HuH-7.5 (cell line): ENCODE results near the gene MATCAP1.

Experiments used
- DNase-seq: peaks from one replicate; pipeline ENCODE4 v3.0.0; 2011; ENCODE audit warnings: low spot score

The MATCAP1 gene

GRCh38 chr16:67190448-67191399, 7.0 kb upstream of the MATCAP1 start:
- no peak for DNase-seq

GRCh38 chr16:67190041-67190440, 6.3 kb upstream of the MATCAP1 start, which contains the start of gene EXOC3L1:
TSS of gene EXOC3L1 (minus strand) at chr16:67190136. CDS start at chr16:67189676, 460 bp downstream.
- no peak for DNase-seq

- DNase-seq = no peak
Observed at GRCh38 chr16:67188798-67189197, 5.0 kb upstream of the MATCAP1 start.

GRCh38 chr16:67188323-67188722, 4.6 kb upstream of the MATCAP1 start:
- no peak for DNase-seq

GRCh38 chr16:67187175-67187890, 3.6 kb upstream of the MATCAP1 start:
- DNase-seq = no peak

GRCh38 chr16:67186550-67186950, 2.8 kb upstream of the MATCAP1 start:
- no peak for DNase-seq

- no peak for DNase-seq
Observed at GRCh38 chr16:67185651-67186134, 1.9 kb upstream of the MATCAP1 start.

- DNase-seq = peak; percentile 77
Observed at GRCh38 chr16:67184995-67185650, 1.4 kb upstream of the MATCAP1 start.

- DNase-seq = no peak
Observed at GRCh38 chr16:67184453-67184994, 761 bp upstream of the MATCAP1 start.

GRCh38 chr16:67183284-67183626, 508 bp downstream of the MATCAP1 start:
- no peak for DNase-seq

- no peak for DNase-seq
Observed at GRCh38 chr16:67182288-67182687, 1.5 kb downstream of the MATCAP1 start.

- no peak for DNase-seq
Observed at GRCh38 chr16:67181346-67181745, 2.4 kb downstream of the MATCAP1 start.

- no peak for DNase-seq
Observed at GRCh38 chr16:67180166-67180565, 3.6 kb downstream of the MATCAP1 start.

- no peak for DNase-seq
Observed at GRCh38 chr16:67179421-67180080, 4.2 kb downstream of the MATCAP1 start.

- peak; percentile 78 for DNase-seq
Observed at GRCh38 chr16:67177743-67178699, 5.7 kb downstream of the MATCAP1 start.

- DNase-seq = no peak
Observed at GRCh38 chr16:67176662-67177061, 7.1 kb downstream of the MATCAP1 start.

GRCh38 chr16:67174706-67175231, 9.0 kb downstream of the MATCAP1 start:
- DNase-seq = no peak

- peak; percentile 92 for DNase-seq
Observed at GRCh38 chr16:67173808-67174705, 9.7 kb downstream of the MATCAP1 start.

- no peak for DNase-seq
Observed at GRCh38 chr16:67173323-67173722, 10.4 kb downstream of the MATCAP1 start.
